ENCODE results near the gene BRPF1.

The BRPF1 gene

GRCh38 chr3:9697892-9698291 is 33.6 kb upstream of the BRPF1 start:
- H3K36me3 ChIP-seq = peaks cover 100% of the 10 kb centered on the region
- no peak for TF ChIP-seq CTCF (IDR thresholded peaks at IDR 0.05)

GRCh38 chr3:9698293-9698692 is 33.2 kb upstream of the BRPF1 start:
- H3K27me3 ChIP-seq = peaks cover 7% of the 10 kb centered on the region
- no peak for TF ChIP-seq CTCF (IDR thresholded peaks at IDR 0.05)
- no peaks in the 10 kb centered on the region for H3K9me3 ChIP-seq
- no peak overlapping the region for H3K4me3 ChIP-seq (ENCODE audit: low read depth in 1 of 2, low read length in 1 of 2)
- H3K4me1 ChIP-seq (ENCODE audit: control insufficient read depth in 1 of 2, insufficient read depth in 1 of 2, low read depth in 1 of 2, low read length in 1 of 2) = no peaks in the 10 kb centered on the region
- H3K36me3 ChIP-seq = peaks cover 100% of the 10 kb centered on the region
- no peak overlapping the region for H3K27ac ChIP-seq

More at GRCh38 chr3:9697892-9698291, 33.6 kb upstream of the BRPF1 start:
- peaks cover 3% of the 10 kb centered on the region for H3K27me3 ChIP-seq
- no peaks in the 10 kb centered on the region for H3K4me1 ChIP-seq (ENCODE audit: control insufficient read depth in 1 of 2, insufficient read depth in 1 of 2, low read depth in 1 of 2, low read length in 1 of 2)
- no peaks in the 10 kb centered on the region for H3K9me3 ChIP-seq
- no peak overlapping the region for H3K27ac ChIP-seq
- H3K4me3 ChIP-seq (ENCODE audit: low read depth in 1 of 2, low read length in 1 of 2) = no peak overlapping the region

- Histone ChIP-seq H3K27ac (no peak overlapping the region), H3K36me3 (peaks cover 80% of the 10 kb centered on the region), H3K4me3 (ENCODE audit: low read depth in 1 of 2, low read length in 1 of 2) (no peak overlapping the region), H3K27me3 (peaks cover 30% of the 10 kb centered on the region), H3K9me3 (no peaks in the 10 kb centered on the region), H3K4me1 (ENCODE audit: control insufficient read depth in 1 of 2, insufficient read depth in 1 of 2, low read depth in 1 of 2, low read length in 1 of 2) (peaks cover 0 to 16% of the 10 kb centered on the region in 2 experiments)
- TF ChIP-seq CTCF (IDR thresholded peaks at IDR 0.05) = no peak
Measured at GRCh38 chr3:9700536-9700935, 31.0 kb upstream of the BRPF1 start.

- H3K27me3 ChIP-seq = peaks cover 34% of the 10 kb centered on the region
- H3K27ac ChIP-seq = no peak overlapping the region
- no peak overlapping the region for H3K4me3 ChIP-seq (ENCODE audit: low read depth in 1 of 2, low read length in 1 of 2)
- peaks cover 75% of the 10 kb centered on the region for H3K36me3 ChIP-seq
- H3K4me1 ChIP-seq (ENCODE audit: control insufficient read depth in 1 of 2, insufficient read depth in 1 of 2, low read depth in 1 of 2, low read length in 1 of 2) = peaks cover 0 to 16% of the 10 kb centered on the region in 2 experiments
- H3K9me3 ChIP-seq = no peaks in the 10 kb centered on the region
- TF ChIP-seq CTCF (IDR thresholded peaks at IDR 0.05) = no peak
Measured at GRCh38 chr3:9701006-9701405, 30.5 kb upstream of the BRPF1 start.

- H3K27me3 ChIP-seq = peaks cover 41% of the 10 kb centered on the region
- peaks cover 0 to 16% of the 10 kb centered on the region in 2 experiments for H3K4me1 ChIP-seq (ENCODE audit: control insufficient read depth in 1 of 2, insufficient read depth in 1 of 2, low read depth in 1 of 2, low read length in 1 of 2)
- TF ChIP-seq CTCF (IDR thresholded peaks at IDR 0.05) = no peak
- H3K4me3 ChIP-seq (ENCODE audit: low read depth in 1 of 2, low read length in 1 of 2) = no peak overlapping the region
- H3K9me3 ChIP-seq = no peaks in the 10 kb centered on the region
- no peak overlapping the region for H3K27ac ChIP-seq
- peaks cover 68% of the 10 kb centered on the region for H3K36me3 ChIP-seq
Measured at GRCh38 chr3:9701711-9702110, 29.8 kb upstream of the BRPF1 start.

- Histone ChIP-seq H3K4me1 (ENCODE audit: control insufficient read depth in 1 of 2, insufficient read depth in 1 of 2, low read depth in 1 of 2, low read length in 1 of 2) (peaks cover 0 to 16% of the 10 kb centered on the region in 2 experiments), H3K27me3 (peaks cover 44% of the 10 kb centered on the region), H3K9me3 (no peaks in the 10 kb centered on the region), H3K36me3 (peaks cover 53% of the 10 kb centered on the region), H3K27ac (no peak overlapping the region), H3K4me3 (ENCODE audit: low read depth in 1 of 2, low read length in 1 of 2) (no peak overlapping the region)
- TF ChIP-seq CTCF (IDR thresholded peaks at IDR 0.05) = no peak
Measured at GRCh38 chr3:9703240-9703639, 28.3 kb upstream of the BRPF1 start.

Data from neutrophil (primary cell).